22Rv1 (cell line): ENCODE measurements around the gene FDX1.

Experiments
- CTCF ChIP-seq: fragments of 450-650 bp; IDR thresholded peaks from 2 replicates; pipeline ENCODE4 v1.5.1; 2017; ENCODE audit warnings: mild to moderate bottlenecking
- ZFX ChIP-seq: fragments of 450-650 bp; IDR thresholded peaks from 2 replicates; pipeline ENCODE4 v1.6.1; 2017; ENCODE audit warnings: antibody characterized with exemption, borderline replicate concordance

GRCh38 chr11:110428956-110429730 lies 605 bp upstream of the FDX1 start:
- TF ChIP-seq ZFX (no peak), CTCF (no peak)
